GM23248 (cell line): ENCODE data around the gene FAM162A.

Experiments
- EZH2 ChIP-seq: fragments of 200-600 bp; sonication (generic); IDR thresholded peaks from 2 replicates; pipeline ENCODE4 v1.6.1; 2018; ENCODE audit warnings: antibody characterized with exemption, mild to moderate bottlenecking; ENCODE audit not compliant: insufficient read depth, poor library complexity, severe bottlenecking
- EZH2phosphoT487 ChIP-seq: fragments of 200-600 bp; sonication (generic); IDR thresholded peaks from 2 replicates; pipeline ENCODE4 v1.6.1; 2018; ENCODE audit warnings: antibody characterized with exemption, moderate library complexity, mild to moderate bottlenecking, low read depth; ENCODE audit not compliant: insufficient read depth

- no peak for TF ChIP-seq EZH2
- no peak for TF ChIP-seq EZH2phosphoT487
Measured at GRCh38 chr3:122443090-122443489, 59.1 kb downstream of the FAM162A start.
